Measurements from ENCODE around the gene MGAT5B.

DNA sequence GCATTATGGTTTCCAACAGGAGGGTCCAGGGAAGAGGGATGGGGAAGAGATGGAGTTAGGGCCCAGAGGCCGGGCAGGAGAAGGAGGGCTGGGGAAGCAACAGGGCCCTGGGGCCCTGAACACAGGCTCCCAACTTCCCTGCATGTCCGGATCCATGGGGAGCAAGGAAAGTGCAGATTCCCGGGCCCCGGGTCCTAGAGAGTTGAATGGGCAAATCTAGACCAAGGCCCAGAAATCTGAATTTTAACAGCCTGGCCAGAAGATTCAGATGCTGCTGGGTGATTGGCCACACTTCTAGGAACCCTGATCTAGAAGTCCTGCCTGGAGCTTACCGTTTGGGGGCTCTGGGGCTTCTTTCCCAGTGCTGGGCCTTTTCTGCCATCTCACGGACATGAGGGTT is 13.2 kb downstream of the MGAT5B start:
- TF ChIP-seq CTCF (IDR thresholded peaks at IDR 0.05; ENCODE audit: low read length) (no peak), EZH2phosphoT487 (IDR thresholded peaks at IDR 0.05; ENCODE audit: low read length) (no peak)
